Activated CD8-positive, alpha-beta T cell treated with anti-CD3 and anti-CD28 coated beads for 36 hours (primary cell): ENCODE data around the gene POU5F1. TPM values are rescaled to one million over a fixed set of nuclear protein-coding genes. Genes with fewer than 3 reads are reported as not detected.
A peak's percentile ranks its signal among the peaks of the same experiment; 100 is the strongest.
"Not testable (repeated sequence)": the region's sequence is repeated elsewhere in the genome, so short reads cannot be mapped to it uniquely, and the experiment has no call there.

Source experiments
- ATAC-seq: fragments of 200-7000 bp; cut with Tn5 transposase; one replicate; pipeline ENCODE4 v1.10.0; 2021; ENCODE audit warnings: mild to moderate bottlenecking, moderate library complexity
- CTCF ChIA-PET: fragments of 350-600 bp; sonication (Branson Sonifier 250); formaldehyde crosslinking; loops from one replicate; lab custom pipeline; 2021; ENCODE audit warnings: antibody characterized with exemption; lab: Charles Lee
- POLR2A ChIA-PET: fragments of 350-600 bp; sonication (Branson Sonifier 250); formaldehyde crosslinking; loops from one replicate; lab custom pipeline; 2021; ENCODE audit warnings: antibody characterized with exemption; lab: Charles Lee
- DNase-seq: peaks from one replicate; pipeline ENCODE4 v3.0.0-alpha.2; 2020
- H3K27ac Mint-ChIP-seq: one replicate; pipeline ENCODE4 v1.8.0; 2021; ENCODE audit warnings: mild to moderate bottlenecking, mixed read lengths
- H3K27me3 Mint-ChIP-seq: one replicate; pipeline ENCODE4 v1.8.0; 2021; ENCODE audit warnings: mixed read lengths
- H3K36me3 Mint-ChIP-seq: one replicate; pipeline ENCODE4 v1.8.0; 2021; ENCODE audit warnings: low read depth, mixed read lengths
- H3K4me1 Mint-ChIP-seq: one replicate; pipeline ENCODE4 v1.8.0; 2021; ENCODE audit warnings: low read depth, mixed read lengths
- H3K4me3 Mint-ChIP-seq: one replicate; pipeline ENCODE4 v1.8.0; 2021; ENCODE audit warnings: mild to moderate bottlenecking, moderate library complexity, mixed read lengths
- H3K9me3 Mint-ChIP-seq: one replicate; pipeline ENCODE4 v1.8.0; 2021; ENCODE audit warnings: mixed read lengths
- CTCF ChIP-seq: fragments of 200-600 bp; IDR thresholded peaks from one replicate; pipeline ENCODE4 v1.8.0; 2022; ENCODE audit warnings: antibody characterized with exemption, mild to moderate bottlenecking
- intact Hi-C: fragments of 100-400 bp; cut with micrococcal nuclease; formaldehyde crosslinking; loops from one replicate; pipeline ENCODE4 v1.10.0; 2022
- total RNA-seq, 2 experiments: library from RNA; stranded (reverse); gene quantifications; one replicate each; pipeline ENCODE4 v1.2.3, GENCODE V29; 2021

The POU5F1 gene
- total RNA-seq, 2 experiments from 2014 or later, result not detected

GRCh38 chr6:31194061-31194834, 23.8 kb upstream of the POU5F1 start:
- Mint-ChIP-seq H3K36me3 (peaks cover 16% of the 10 kb centered on the region), H3K27ac (peak overlapping the region; percentile 46), H3K27me3 (no peaks in the 10 kb centered on the region), H3K9me3 (peaks cover 4% of the 10 kb centered on the region), H3K4me1 (peaks cover 22% of the 10 kb centered on the region), H3K4me3 (no peak overlapping the region)
- ChIA-PET CTCF (interaction anchor here (0.7 to 3.3 kb wide), 8 partner anchors 12 to 173 kb away, joined by 3 to 23 read pairs (median 4); partner anchors contain the start of gene PSORS1C2), POLR2A (interaction anchor here (0.9 kb wide), 1 partner anchor 173 kb away, joined by 4 read pairs; no protein-coding TSS in a partner anchor)
- intact Hi-C loops, result no loop called here
- ATAC-seq (no peak), DNase-seq (no peak)
- no peak for TF ChIP-seq CTCF

- H3K27me3 Mint-ChIP-seq, result no peaks in the 10 kb centered on the region
- H3K36me3 Mint-ChIP-seq, result peaks cover 14% of the 10 kb centered on the region
- CTCF ChIA-PET, result interaction anchor here (0.6 to 3.3 kb wide), 11 partner anchors 17 to 181 kb away, joined by 3 to 23 read pairs (median 8); partner anchors contain the start of genes CCHCR1, PSORS1C2 and TCF19
- peaks cover 4% of the 10 kb centered on the region for H3K9me3 Mint-ChIP-seq
- TF ChIP-seq CTCF, result no peak
- H3K4me3 Mint-ChIP-seq, result no peak overlapping the region
- no peak for ATAC-seq
- peaks cover 16% of the 10 kb centered on the region for H3K4me1 Mint-ChIP-seq
- intact Hi-C loops, result no loop called here
- no peak overlapping the region for H3K27ac Mint-ChIP-seq
- DNase-seq, result no peak
- POLR2A ChIA-PET, result no interaction called here
These were observed 22.7 kb upstream of the POU5F1 start for GRCh38 chr6:31193206-31193605.

GRCh38 chr6:31192431-31193105, 22.1 kb upstream of the POU5F1 start:
- POLR2A ChIA-PET, result interaction anchor here (1.0 to 1.5 kb wide), 2 partner anchors 34 to 37 kb away, joined by 3 to 6 read pairs; partner anchors contain the start of gene TCF19
- ATAC-seq, result peak; percentile 40
- peak; percentile 87 for DNase-seq
- TF ChIP-seq CTCF, result peak; percentile 43
- H3K36me3 Mint-ChIP-seq, result peaks cover 12% of the 10 kb centered on the region
- CTCF ChIA-PET, result interaction anchor here (0.6 to 3.3 kb wide), 14 partner anchors 16 to 182 kb away, joined by 3 to 23 read pairs (median 6); partner anchors contain the start of genes CCHCR1, PSORS1C2 and TCF19
- H3K27ac Mint-ChIP-seq, H3K27me3 Mint-ChIP-seq, H3K9me3 Mint-ChIP-seq, H3K4me3 Mint-ChIP-seq: not testable (repeated sequence)
- peaks cover 16% of the 10 kb centered on the region for H3K4me1 Mint-ChIP-seq
- intact Hi-C loops, result loop anchor here (1.0 kb wide), 1 partner anchor 55 kb away; no protein-coding TSS in a partner anchor

- CTCF ChIA-PET, result interaction anchor here (2.8 kb wide), 1 partner anchor 176 kb away, joined by 9 read pairs; no protein-coding TSS in a partner anchor
- DNase-seq (no peak), ATAC-seq (no peak)
- TF ChIP-seq CTCF, result no peak
- Mint-ChIP-seq H3K27ac (no peak overlapping the region), H3K27me3 (no peaks in the 10 kb centered on the region), H3K36me3 (peaks cover 2% of the 10 kb centered on the region), H3K9me3 (no peaks in the 10 kb centered on the region), H3K4me1 (peaks cover 10% of the 10 kb centered on the region), H3K4me3 (no peak overlapping the region)
- POLR2A ChIA-PET, result interaction anchor here (1.4 kb wide), 1 partner anchor 13 kb away, joined by 3 read pairs; no protein-coding TSS in a partner anchor
- intact Hi-C loops, result no loop called here
These were observed 20.0 kb upstream of the POU5F1 start for GRCh38 chr6:31190488-31190887.

- CTCF ChIA-PET, result interaction anchor here (1.1 to 2.8 kb wide), 2 partner anchors 52 to 177 kb away, joined by 3 to 9 read pairs; no protein-coding TSS in a partner anchor
- H3K27me3 Mint-ChIP-seq, H3K36me3 Mint-ChIP-seq, H3K9me3 Mint-ChIP-seq, intact Hi-C loops, ATAC-seq, H3K4me1 Mint-ChIP-seq, DNase-seq, H3K4me3 Mint-ChIP-seq, POLR2A ChIA-PET, H3K27ac Mint-ChIP-seq: not testable (repeated sequence)
These were observed 18.7 kb upstream of the POU5F1 start for GRCh38 chr6:31189223-31189622.
